Esophagus muscularis mucosa (tissue), 4 donors: ENCODE measurements around the gene POM121L2. TPM values are rescaled to one million over a fixed set of nuclear protein-coding genes. Genes with fewer than 3 reads are reported as not detected.

ENCODE experiments used
- DNase-seq: peaks from one replicate; pipeline ENCODE4 v3.0.0-alpha.2; 2017; ENCODE audit errors: extremely low spot score
- H3K27ac ChIP-seq, 4 donors: fragments of 200-600 bp; sonication (generic); replicated peaks in 1 of 4; 1 replicate in 3 of 4; 2 replicates in 1 of 4; pipeline ENCODE4 v1.5.1; 2016 to 2019; ENCODE audit warnings: mild to moderate bottlenecking in 1 of 4
- H3K27me3 ChIP-seq, 4 donors: fragments of 200-600 bp; sonication (generic); one replicate each; pipeline versions ENCODE4 v1.5.1 to v1.6.0; 2016 to 2019
- H3K36me3 ChIP-seq, 4 donors: fragments of 200-600 bp; sonication (generic); one replicate each; pipeline ENCODE4 v1.5.1; 2016 to 2019
- H3K4me1 ChIP-seq, 4 donors: fragments of 200-600 bp; sonication (generic); one replicate each; pipeline ENCODE4 v1.5.1; 2016 to 2019
- H3K4me3 ChIP-seq, 4 donors: fragments of 200-600 bp; sonication (generic); 1 replicate in 2 of 4; 2 replicates in 2 of 4; pipeline ENCODE4 v1.5.1; 2016 to 2019; ENCODE audit warnings: mild to moderate bottlenecking in 4 of 4, moderate library complexity in 1 of 4
- H3K9me3 ChIP-seq, 4 donors: fragments of 200-600 bp; sonication (generic); 1 replicate in 3 of 4; 2 replicates in 1 of 4; pipeline ENCODE4 v1.5.1; 2016 to 2019
- EP300 ChIP-seq: sonication (generic); formaldehyde crosslinking; IDR thresholded peaks from one replicate; pipeline ENCODE4 v1.6.1; 2017; ENCODE audit warnings: antibody characterized with exemption
- POLR2A ChIP-seq: fragments of 450-650 bp; IDR thresholded peaks from one replicate; pipeline ENCODE4 v1.6.1; 2017; ENCODE audit warnings: antibody characterized with exemption, moderate library complexity, mild to moderate bottlenecking, low read depth
- POLR2AphosphoS5 ChIP-seq, 2 donors: sonication (generic); formaldehyde crosslinking; IDR thresholded peaks; one replicate each; pipeline ENCODE4 v1.6.1; 2017; ENCODE audit warnings: antibody characterized with exemption in 2 of 2
- WGBS: methylation state at CpG from one replicate; pipeline ENCODE4 v1.1.5; 2018; 5-methylcytosine and 5-hydroxymethylcytosine counted together
- intact Hi-C: fragments of 100-400 bp; cut with DNase I; formaldehyde crosslinking; loops from one replicate; pipeline ENCODE4 v1.15.1; 2023
- total RNA-seq, 4 donors: library from RNA; depleted of rRNA; stranded (reverse); fragments of >200 nt; gene quantifications; one replicate each; pipeline versions ENCODE4 v1.1.0 to v1.2.1, GENCODE V29; 2016
- TF ChIP-seq, protein P1 (sequence below), 3 experiments: fragments of 200-600 bp in 2 of 3; fragments of 450-650 bp in 1 of 3; sonication (generic) in 2 of 3; IDR thresholded peaks; one replicate each; pipeline ENCODE4 v1.5.1; 2017 to 2019; ENCODE audit warnings: antibody characterized with exemption in 3 of 3, mild to moderate bottlenecking in 2 of 3, moderate library complexity in 1 of 3

Gene POM121L2
- total RNA-seq, 4 donors from 2014 or later, result not detected

DNA sequence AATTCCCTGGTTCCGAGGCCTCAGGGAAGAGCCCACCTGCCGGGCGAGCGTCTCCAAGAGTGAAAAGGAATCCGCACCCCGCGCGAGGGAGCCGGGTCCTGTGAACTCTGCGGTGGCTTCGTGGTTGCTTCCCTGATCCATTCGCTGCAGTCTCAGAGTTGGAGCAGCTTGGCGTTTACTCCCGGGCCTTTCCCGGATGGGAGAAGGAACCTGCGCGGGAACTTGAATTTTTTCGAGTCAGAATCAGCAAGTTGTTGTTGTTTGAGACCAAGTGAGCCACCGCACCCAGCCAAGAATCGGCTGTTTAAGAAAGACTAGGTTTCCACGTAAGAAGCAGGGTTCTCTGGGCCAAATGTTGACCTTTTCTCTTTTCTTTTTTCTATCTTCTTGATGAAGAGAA lies 51.7 kb downstream of the POM121L2 start:
- Histone ChIP-seq H3K4me3 (no peak overlapping the region), H3K27me3 (peaks cover 0 to 89% (median 15%) of the 10 kb centered on the region in 4 donors), H3K4me1 (peaks cover 0 to 9% (median 0%) of the 10 kb centered on the region in 4 donors), H3K9me3 (no peaks in the 10 kb centered on the region), H3K27ac (no peak overlapping the region), H3K36me3 (no peaks in the 10 kb centered on the region)
- intact Hi-C loops, result no loop called here
- DNase-seq, result no peak
- no peak for TF ChIP-seq POLR2AphosphoS5 (IDR thresholded peaks at IDR 0.05)
- no peak for TF ChIP-seq EP300
- TF ChIP-seq POLR2A, result no peak
- TF ChIP-seq, protein P1, sequence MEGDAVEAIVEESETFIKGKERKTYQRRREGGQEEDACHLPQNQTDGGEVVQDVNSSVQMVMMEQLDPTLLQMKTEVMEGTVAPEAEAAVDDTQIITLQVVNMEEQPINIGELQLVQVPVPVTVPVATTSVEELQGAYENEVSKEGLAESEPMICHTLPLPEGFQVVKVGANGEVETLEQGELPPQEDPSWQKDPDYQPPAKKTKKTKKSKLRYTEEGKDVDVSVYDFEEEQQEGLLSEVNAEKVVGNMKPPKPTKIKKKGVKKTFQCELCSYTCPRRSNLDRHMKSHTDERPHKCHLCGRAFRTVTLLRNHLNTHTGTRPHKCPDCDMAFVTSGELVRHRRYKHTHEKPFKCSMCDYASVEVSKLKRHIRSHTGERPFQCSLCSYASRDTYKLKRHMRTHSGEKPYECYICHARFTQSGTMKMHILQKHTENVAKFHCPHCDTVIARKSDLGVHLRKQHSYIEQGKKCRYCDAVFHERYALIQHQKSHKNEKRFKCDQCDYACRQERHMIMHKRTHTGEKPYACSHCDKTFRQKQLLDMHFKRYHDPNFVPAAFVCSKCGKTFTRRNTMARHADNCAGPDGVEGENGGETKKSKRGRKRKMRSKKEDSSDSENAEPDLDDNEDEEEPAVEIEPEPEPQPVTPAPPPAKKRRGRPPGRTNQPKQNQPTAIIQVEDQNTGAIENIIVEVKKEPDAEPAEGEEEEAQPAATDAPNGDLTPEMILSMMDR (IDR thresholded peaks at IDR 0.05), result no peak
- WGBS, result 3% methylated on average over 21 of the region's 21 CpGs

Other genes with a start within 250 kb of the POM121L2 start
- gene PRSS16, start 64.6 kb downstream of the POM121L2 start, total RNA-seq, result not detected
- 1 to 10 TPM; 2.1 to 3.4 (median 2.5) TPM for gene ZNF391, start 76.5 kb upstream of the POM121L2 start, total RNA-seq
- 1 to 10 TPM; 3.0 to 6.7 (median 5.9) TPM for gene ZNF184, start 160.8 kb upstream of the POM121L2 start, total RNA-seq